MCF 10A (cell line): ENCODE data around the gene TMEM150A. TPM values are rescaled to one million over a fixed set of nuclear protein-coding genes. Genes with fewer than 3 reads are reported as not detected.
A peak's percentile ranks its signal among the peaks of the same experiment; 100 is the strongest.

Experiments used
- BruUV-seq: library from RNA; stranded (reverse); fragments of 400-500 nt; replicated peaks from 2 replicates; lab custom pipeline; 2021; lab: Mats Ljungman, UMichigan
- CTCF ChIA-PET: fragments of 300-600 bp; sonication (Branson Sonifier 250); formaldehyde crosslinking; extraction: SDS; loops from one replicate; lab custom pipeline; 2021; ENCODE audit warnings: antibody characterized with exemption, inconsistent platforms; lab: Yijun Ruan, JAX
- POLR2A ChIA-PET: fragments of 300-600, 350-650 bp; sonication (Branson Sonifier 250); formaldehyde crosslinking; extraction: SDS; loops from one replicate; lab custom pipeline; 2020; ENCODE audit warnings: antibody characterized with exemption, inconsistent platforms; lab: Yijun Ruan, JAX
- DNase-seq: peaks from one replicate; pipeline ENCODE4 v3.0.0-alpha.2; 2018; ENCODE audit not compliant: unreplicated experiment
- H3K27ac Mint-ChIP-seq: one replicate; pipeline ENCODE4 v1.8.0; 2022; ENCODE audit warnings: mild to moderate bottlenecking, low read depth, mixed read lengths; ENCODE audit not compliant: unreplicated experiment
- H3K27me3 Mint-ChIP-seq: one replicate; pipeline ENCODE4 v1.8.0; 2022; ENCODE audit warnings: mixed read lengths; ENCODE audit not compliant: insufficient read depth, unreplicated experiment
- H3K36me3 Mint-ChIP-seq: one replicate; pipeline ENCODE4 v1.8.0; 2022; ENCODE audit warnings: mild to moderate bottlenecking, moderate library complexity, mixed read lengths; ENCODE audit not compliant: insufficient read depth, unreplicated experiment
- H3K4me1 Mint-ChIP-seq: one replicate; pipeline ENCODE4 v1.8.0; 2022; ENCODE audit warnings: mixed read lengths; ENCODE audit not compliant: insufficient read depth, unreplicated experiment
- H3K4me3 Mint-ChIP-seq: one replicate; pipeline ENCODE4 v1.8.0; 2022; ENCODE audit warnings: mild to moderate bottlenecking, moderate library complexity, mixed read lengths; ENCODE audit not compliant: unreplicated experiment
- H3K9me3 Mint-ChIP-seq: one replicate; pipeline ENCODE4 v1.8.0; 2022; ENCODE audit warnings: mixed read lengths; ENCODE audit not compliant: unreplicated experiment
- intact Hi-C: fragments of 100-400 bp; cut with micrococcal nuclease; formaldehyde crosslinking; loops from 2 replicates; pipeline ENCODE4 v1.14.1; 2022
- total RNA-seq: library from RNA; stranded (reverse); gene quantifications from 2 replicates; pipeline ENCODE4 v1.2.3, GENCODE V29; 2022
- TF ChIP-seq, protein P1 (sequence below): fragments of 200-600 bp; IDR thresholded peaks from one replicate; pipeline ENCODE4 v1.8.0; 2022; ENCODE audit warnings: antibody characterized with exemption, mild to moderate bottlenecking; ENCODE audit not compliant: unreplicated experiment

The TMEM150A gene
- total RNA-seq, 1 experiment from 2014 or later = 12.5 TPM

GRCh38 chr2:85635636-85636035, 33.1 kb upstream of the TMEM150A start:
- no TSS peak for BruUV-seq
- ChIA-PET POLR2A (interaction anchor here (0.6 to 1.1 kb wide), 5 partner anchors 15 to 107 kb away, joined by 3 to 4 read pairs (median 3); no protein-coding TSS in a partner anchor), CTCF (interaction anchor here (0.6 to 5.3 kb wide), 12 partner anchors 10 to 460 kb away, joined by 3 to 98 read pairs (median 7); no protein-coding TSS in a partner anchor)
- peaks cover 93% of the 10 kb centered on the region for H3K36me3 Mint-ChIP-seq
- H3K27ac Mint-ChIP-seq = peak overlapping the region; percentile 28
- no peak for DNase-seq
- no peak overlapping the region for H3K4me3 Mint-ChIP-seq
- no peaks in the 10 kb centered on the region for H3K27me3 Mint-ChIP-seq
- H3K9me3 Mint-ChIP-seq = no peaks in the 10 kb centered on the region
- intact Hi-C loops = no loop called here
- TF ChIP-seq, protein P1, sequence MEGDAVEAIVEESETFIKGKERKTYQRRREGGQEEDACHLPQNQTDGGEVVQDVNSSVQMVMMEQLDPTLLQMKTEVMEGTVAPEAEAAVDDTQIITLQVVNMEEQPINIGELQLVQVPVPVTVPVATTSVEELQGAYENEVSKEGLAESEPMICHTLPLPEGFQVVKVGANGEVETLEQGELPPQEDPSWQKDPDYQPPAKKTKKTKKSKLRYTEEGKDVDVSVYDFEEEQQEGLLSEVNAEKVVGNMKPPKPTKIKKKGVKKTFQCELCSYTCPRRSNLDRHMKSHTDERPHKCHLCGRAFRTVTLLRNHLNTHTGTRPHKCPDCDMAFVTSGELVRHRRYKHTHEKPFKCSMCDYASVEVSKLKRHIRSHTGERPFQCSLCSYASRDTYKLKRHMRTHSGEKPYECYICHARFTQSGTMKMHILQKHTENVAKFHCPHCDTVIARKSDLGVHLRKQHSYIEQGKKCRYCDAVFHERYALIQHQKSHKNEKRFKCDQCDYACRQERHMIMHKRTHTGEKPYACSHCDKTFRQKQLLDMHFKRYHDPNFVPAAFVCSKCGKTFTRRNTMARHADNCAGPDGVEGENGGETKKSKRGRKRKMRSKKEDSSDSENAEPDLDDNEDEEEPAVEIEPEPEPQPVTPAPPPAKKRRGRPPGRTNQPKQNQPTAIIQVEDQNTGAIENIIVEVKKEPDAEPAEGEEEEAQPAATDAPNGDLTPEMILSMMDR = no peak
- peaks cover 13% of the 10 kb centered on the region for H3K4me1 Mint-ChIP-seq

DNA sequence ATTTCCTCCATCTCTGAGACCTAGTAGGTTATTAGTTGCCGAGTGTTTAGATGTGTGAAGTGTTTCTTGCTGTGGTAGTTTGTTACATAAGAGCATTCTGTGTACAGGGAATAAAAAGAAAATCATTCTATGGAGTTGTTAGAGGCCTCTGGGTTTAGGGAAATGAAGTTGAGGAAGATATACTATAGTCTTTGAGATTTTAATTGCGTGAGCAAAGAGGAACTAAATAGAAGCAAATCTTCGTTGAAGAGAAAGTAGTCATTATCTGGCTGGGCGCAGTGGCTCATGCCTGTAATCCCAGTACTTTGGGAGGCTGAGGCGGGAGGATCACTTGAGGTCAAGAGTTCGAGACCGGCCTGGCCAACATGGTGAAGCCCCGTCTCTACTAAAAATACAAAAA, 32.5 kb upstream of the TMEM150A start:
- BruUV-seq = no TSS peak
- peak overlapping the region; percentile 28 for H3K27ac Mint-ChIP-seq
- H3K27me3 Mint-ChIP-seq = no peaks in the 10 kb centered on the region
- no peaks in the 10 kb centered on the region for H3K9me3 Mint-ChIP-seq
- peaks cover 93% of the 10 kb centered on the region for H3K36me3 Mint-ChIP-seq
- intact Hi-C loops = no loop called here
- ChIA-PET POLR2A (interaction anchor here (0.6 to 1.0 kb wide), 2 partner anchors 65 to 107 kb away, joined by 3 to 4 read pairs; no protein-coding TSS in a partner anchor), CTCF (interaction anchor here (0.6 to 5.3 kb wide), 7 partner anchors 14 to 180 kb away, joined by 3 to 98 read pairs (median 47); no protein-coding TSS in a partner anchor)
- TF ChIP-seq, protein P1 = no peak
- H3K4me3 Mint-ChIP-seq = no peak overlapping the region
- peaks cover 13% of the 10 kb centered on the region for H3K4me1 Mint-ChIP-seq
- no peak for DNase-seq

GRCh38 chr2:85631316-85631715, 28.8 kb upstream of the TMEM150A start:
- BruUV-seq = no TSS peak
- no peaks in the 10 kb centered on the region for H3K27me3 Mint-ChIP-seq

GRCh38 chr2:85628658-85629057, 26.2 kb upstream of the TMEM150A start:
- CTCF ChIA-PET = interaction anchor here (0.6 to 2.7 kb wide), 4 partner anchors 9 to 43 kb away, joined by 3 to 20 read pairs (median 4); no protein-coding TSS in a partner anchor
- Mint-ChIP-seq H3K9me3 (no peaks in the 10 kb centered on the region), H3K4me3 (no peak overlapping the region), H3K27ac (no peak overlapping the region), H3K36me3 (peaks cover 100% of the 10 kb centered on the region), H3K4me1 (no peaks in the 10 kb centered on the region), H3K27me3 (no peaks in the 10 kb centered on the region)
- intact Hi-C loops = no loop called here
- TF ChIP-seq, protein P1 = no peak
- POLR2A ChIA-PET = interaction anchor here (1.6 kb wide), 1 partner anchor 26 kb away, joined by 7 read pairs; the partner anchor contains the start of gene TMEM150A
- no peak for DNase-seq
- no TSS peak for BruUV-seq

More at GRCh38 chr2:85631316-85631715, 28.8 kb upstream of the TMEM150A start:
- DNase-seq = no peak
- Mint-ChIP-seq H3K9me3 (no peaks in the 10 kb centered on the region), H3K4me1 (peaks cover 6% of the 10 kb centered on the region), H3K27ac (no peak overlapping the region), H3K36me3 (peaks cover 100% of the 10 kb centered on the region), H3K4me3 (no peak overlapping the region)
- intact Hi-C loops = no loop called here
- ChIA-PET CTCF (interaction anchor here (0.6 to 1.0 kb wide), 4 partner anchors 28 to 98 kb away, joined by 3 to 5 read pairs (median 3); no protein-coding TSS in a partner anchor), POLR2A (no interaction called here)
- TF ChIP-seq, protein P1 = no peak
